ENCODE measurements around the gene DLG2.
A peak's percentile ranks its signal among the peaks of the same experiment; 100 is the strongest.

DLG2 gene

DNA sequence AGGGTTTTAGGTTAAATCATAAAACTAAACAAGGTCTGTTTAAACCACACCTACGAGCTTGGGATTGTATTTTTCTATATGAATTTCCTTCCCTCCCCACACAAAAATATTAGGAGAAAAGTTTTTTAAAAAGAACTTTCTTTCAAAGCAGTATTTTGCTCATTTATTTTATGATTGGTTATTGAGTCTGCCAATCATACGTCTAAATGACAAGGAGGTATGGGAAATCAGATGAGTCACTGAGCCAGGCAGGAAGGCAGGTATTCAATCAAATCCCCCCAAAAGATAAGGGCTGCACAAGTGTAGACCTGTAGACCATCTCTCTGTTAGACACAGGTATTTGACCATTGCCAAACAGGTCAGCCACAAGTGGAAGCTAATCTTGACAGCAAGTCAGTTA lies 1900.8 kb downstream of the DLG2 start:
- no peak for TF ChIP-seq CTCF (conservative IDR thresholded peaks at IDR 0.05; ENCODE audit: low read depth, low read length)
- no peak overlapping the region for H3K4me3 ChIP-seq (ENCODE audit: low read length)
- no peak for DNase-seq (ENCODE audit: low read depth)

DNA sequence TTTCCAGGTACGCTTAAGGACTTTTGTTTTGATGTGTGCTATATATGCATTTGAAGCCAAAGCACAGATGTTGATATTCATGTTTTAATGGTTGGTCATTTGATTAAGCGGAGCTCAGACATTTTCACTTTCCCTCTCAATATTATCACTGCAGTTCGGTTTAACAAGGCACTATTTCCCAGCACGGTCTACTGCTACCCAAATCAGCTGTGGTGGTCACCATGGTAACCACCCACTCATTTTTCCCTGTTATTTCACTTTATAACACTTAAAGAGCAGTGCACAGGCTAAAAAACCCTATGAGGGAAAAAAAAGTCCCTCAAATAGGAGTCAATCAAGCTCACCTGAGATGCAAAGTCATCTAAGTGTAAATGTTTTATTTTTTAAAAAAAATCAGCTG lies 1901.4 kb downstream of the DLG2 start:
- H3K4me3 ChIP-seq (ENCODE audit: low read length) = no peak overlapping the region
- TF ChIP-seq CTCF (conservative IDR thresholded peaks at IDR 0.05; ENCODE audit: low read depth, low read length) = no peak
- DNase-seq (ENCODE audit: low read depth) = no peak

GRCh38 chr11:83725269-83725560 lies 1901.9 kb downstream of the DLG2 start:
- no peak for DNase-seq (ENCODE audit: low read depth)
- H3K4me3 ChIP-seq (ENCODE audit: low read length) = no peak overlapping the region
- TF ChIP-seq CTCF (conservative IDR thresholded peaks at IDR 0.05; ENCODE audit: low read depth, low read length) = no peak

GRCh38 chr11:83723999-83724398 lies 1903.1 kb downstream of the DLG2 start:
- H3K4me3 ChIP-seq (ENCODE audit: low read length) = peak overlapping the region; percentile 31
- DNase-seq (ENCODE audit: low read depth) = peak; percentile 63
- TF ChIP-seq CTCF (conservative IDR thresholded peaks at IDR 0.05; ENCODE audit: low read depth, low read length) = peak; percentile 61

- TF ChIP-seq CTCF (conservative IDR thresholded peaks at IDR 0.05; ENCODE audit: low read depth, low read length) = no peak
Observed at GRCh38 chr11:83722392-83723119, 1904.6 kb downstream of the DLG2 start.

DNA sequence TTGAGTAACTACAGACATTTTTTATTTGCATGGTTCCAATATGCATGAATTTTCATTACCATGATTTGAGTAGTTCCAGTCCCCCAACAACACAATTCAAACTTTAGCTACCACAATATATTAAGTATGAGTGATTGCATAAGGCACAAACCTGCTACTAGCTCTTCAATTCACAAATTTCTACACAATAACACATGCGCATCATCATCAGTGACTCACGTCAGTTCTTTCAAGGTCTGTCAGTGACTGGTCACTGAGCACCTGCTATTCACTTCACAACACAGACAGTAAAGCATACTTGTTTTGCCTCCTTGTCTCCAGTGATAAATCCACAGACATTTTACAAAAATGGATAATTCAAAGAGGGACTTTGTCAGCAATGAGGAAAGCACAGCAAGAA lies 1905.9 kb downstream of the DLG2 start:
- DNase-seq (ENCODE audit: low read depth) = no peak
- TF ChIP-seq CTCF (conservative IDR thresholded peaks at IDR 0.05; ENCODE audit: low read depth, low read length) = no peak
- no peak overlapping the region for H3K4me3 ChIP-seq (ENCODE audit: low read length)

More at GRCh38 chr11:83722392-83723119, 1904.6 kb downstream of the DLG2 start:
- H3K4me3 ChIP-seq (ENCODE audit: low read length) = no peak overlapping the region
- no peak for DNase-seq (ENCODE audit: low read depth)

DNA sequence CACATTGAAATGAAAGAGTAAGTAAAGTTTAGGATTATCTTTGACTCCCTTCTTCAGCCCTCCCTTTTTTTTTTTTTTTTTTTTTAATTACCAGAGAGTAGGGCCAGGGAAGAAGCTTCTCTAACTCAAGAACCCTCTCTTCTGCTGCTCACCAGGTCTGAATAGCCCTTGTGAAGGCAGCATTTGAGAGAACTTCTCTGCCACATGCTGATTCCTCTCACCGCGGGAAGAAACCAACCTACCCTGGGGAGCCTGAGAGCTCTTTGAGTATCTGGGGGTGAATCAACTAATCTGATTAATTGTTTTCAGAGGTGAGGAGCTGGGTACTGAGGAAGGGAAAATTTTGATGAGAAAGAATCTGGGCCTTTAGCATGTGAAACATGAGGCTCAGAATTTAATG lies 1906.5 kb downstream of the DLG2 start:
- H3K4me3 ChIP-seq (ENCODE audit: low read length) = no peak overlapping the region
- TF ChIP-seq CTCF (conservative IDR thresholded peaks at IDR 0.05; ENCODE audit: low read depth, low read length) = no peak
- DNase-seq (ENCODE audit: low read depth) = no peak
